ENCODE results near the gene DSC2. TPM values are rescaled to one million over a fixed set of nuclear protein-coding genes. Genes with fewer than 3 reads are reported as not detected.
"Not testable (repeated sequence)": the region's sequence is repeated elsewhere in the genome, so short reads cannot be mapped to it uniquely, and the experiment has no call there.

The DSC2 gene
- total RNA-seq, 1 experiment from 2014 or later = 2.7 TPM

GRCh38 chr18:31134988-31135529 is 32.8 kb upstream of the DSC2 start:
- POLR2A ChIA-PET = no interaction called here
- no TSS peak for BruUV-seq (replicated peaks)
- no peaks in the 10 kb centered on the region for H3K27me3 ChIP-seq (ENCODE audit: control insufficient read depth, insufficient read depth, low read length)
- no peak for TF ChIP-seq REST (IDR thresholded peaks at IDR 0.05; ENCODE audit: insufficient read depth in 1 of 2, low read depth in 2 of 2, low read length in 1 of 2)
- TF ChIP-seq TCF7L2 (IDR thresholded peaks at IDR 0.05; ENCODE audit: low read depth, low read length) = no peak
- no peak for TF ChIP-seq CTCF (IDR thresholded peaks at IDR 0.05)
- no peak for TF ChIP-seq SIN3A (IDR thresholded peaks at IDR 0.05; ENCODE audit: borderline replicate concordance, insufficient read depth, low read depth, low read length)
- no peak for TF ChIP-seq POLR2AphosphoS5 (IDR thresholded peaks at IDR 0.05; ENCODE audit: low read depth, low read length)
- in situ Hi-C loops (cut with HindIII; ENCODE audit: low pct_unique_long_range_greater_than_20kb, low sequenced_read_pairs) (no loop called here), intact Hi-C loops (cut with micrococcal nuclease; ENCODE audit: unreplicated experiment) (no loop called here)
- H3K27ac ChIP-seq (ENCODE audit: low read length) = no peak overlapping the region
- CTCF ChIA-PET = no interaction called here
- ATAC-seq = no peak
- DNase-seq (ENCODE audit: low read depth, low spot score) = no peak
- H3K4me1 ChIP-seq (ENCODE audit: control insufficient read depth, insufficient read depth, low read length) = no peaks in the 10 kb centered on the region
- no peaks in the 10 kb centered on the region for H3K36me3 ChIP-seq (ENCODE audit: control insufficient read depth, insufficient read depth, low read length)
- no peak overlapping the region for H3K4me3 ChIP-seq (ENCODE audit: low read depth in 2 of 2, low read length in 2 of 2)
- no peaks in the 10 kb centered on the region for H3K9me3 ChIP-seq (ENCODE audit: control insufficient read depth, insufficient read depth, low read depth, low read length)

GRCh38 chr18:31129398-31130115 is 27.3 kb upstream of the DSC2 start:
- BruUV-seq (replicated peaks) = no TSS peak
- ATAC-seq = no peak
- ChIA-PET POLR2A (no interaction called here), CTCF (no interaction called here)
- H3K4me1 ChIP-seq (ENCODE audit: control insufficient read depth, insufficient read depth, low read length) = no peaks in the 10 kb centered on the region
- H3K9me3 ChIP-seq (ENCODE audit: control insufficient read depth, insufficient read depth, low read depth, low read length) = no peaks in the 10 kb centered on the region
- intact Hi-C loops (cut with micrococcal nuclease; ENCODE audit: unreplicated experiment) (no loop called here), in situ Hi-C loops (cut with HindIII; ENCODE audit: low pct_unique_long_range_greater_than_20kb, low sequenced_read_pairs) (no loop called here)
- H3K27me3 ChIP-seq (ENCODE audit: control insufficient read depth, insufficient read depth, low read length) = no peaks in the 10 kb centered on the region
- no peaks in the 10 kb centered on the region for H3K36me3 ChIP-seq (ENCODE audit: control insufficient read depth, insufficient read depth, low read length)
- TF ChIP-seq SIN3A (IDR thresholded peaks at IDR 0.05; ENCODE audit: borderline replicate concordance, insufficient read depth, low read depth, low read length) = no peak
- H3K4me3 ChIP-seq (ENCODE audit: low read depth in 2 of 2, low read length in 2 of 2) = no peak overlapping the region
- no peak for DNase-seq (ENCODE audit: low read depth, low spot score)
- no peak overlapping the region for H3K27ac ChIP-seq (ENCODE audit: low read length)

GRCh38 chr18:31125878-31126277 is 23.7 kb upstream of the DSC2 start:
- ATAC-seq = no peak
- in situ Hi-C loops (cut with HindIII; ENCODE audit: low pct_unique_long_range_greater_than_20kb, low sequenced_read_pairs) (no loop called here), intact Hi-C loops (cut with micrococcal nuclease; ENCODE audit: unreplicated experiment) (no loop called here)
- H3K9me3 ChIP-seq (ENCODE audit: control insufficient read depth, insufficient read depth, low read depth, low read length) = no peaks in the 10 kb centered on the region
- H3K27me3 ChIP-seq (ENCODE audit: control insufficient read depth, insufficient read depth, low read length) = no peaks in the 10 kb centered on the region
- H3K27ac ChIP-seq (ENCODE audit: low read length) = no peak overlapping the region
- H3K4me3 ChIP-seq (ENCODE audit: low read depth in 2 of 2, low read length in 2 of 2) = no peak overlapping the region
- ChIA-PET POLR2A (no interaction called here), CTCF (no interaction called here)
- TF ChIP-seq REST (IDR thresholded peaks at IDR 0.05; ENCODE audit: insufficient read depth in 1 of 2, low read depth in 2 of 2, low read length in 1 of 2) = no peak
- TF ChIP-seq POLR2AphosphoS5 (IDR thresholded peaks at IDR 0.05; ENCODE audit: low read depth, low read length) = no peak
- no peaks in the 10 kb centered on the region for H3K4me1 ChIP-seq (ENCODE audit: control insufficient read depth, insufficient read depth, low read length)
- no peaks in the 10 kb centered on the region for H3K36me3 ChIP-seq (ENCODE audit: control insufficient read depth, insufficient read depth, low read length)
- no peak for DNase-seq (ENCODE audit: low read depth, low spot score)
- BruUV-seq (replicated peaks) = no TSS peak

- CTCF ChIA-PET; ATAC-seq; in situ Hi-C loops (cut with HindIII; ENCODE audit: low pct_unique_long_range_greater_than_20kb, low sequenced_read_pairs); H3K4me1 ChIP-seq (ENCODE audit: control insufficient read depth, insufficient read depth, low read length); H3K4me3 ChIP-seq (ENCODE audit: low read depth in 2 of 2, low read length in 2 of 2); H3K9me3 ChIP-seq (ENCODE audit: control insufficient read depth, insufficient read depth, low read depth, low read length); BruUV-seq (replicated peaks); DNase-seq (ENCODE audit: low read depth, low spot score); intact Hi-C loops (cut with micrococcal nuclease; ENCODE audit: unreplicated experiment); H3K27ac ChIP-seq (ENCODE audit: low read length); H3K36me3 ChIP-seq (ENCODE audit: control insufficient read depth, insufficient read depth, low read length); H3K27me3 ChIP-seq (ENCODE audit: control insufficient read depth, insufficient read depth, low read length); POLR2A ChIA-PET: not testable (repeated sequence)
Observed at GRCh38 chr18:31123125-31123524, 20.9 kb upstream of the DSC2 start.
